HG03575 (cell line): Measurements from ENCODE around the gene MYH11.

Experiments used
- ATAC-seq: cut with Tn5 transposase; IDR thresholded peaks from one replicate; pipeline ENCODE4 v1.9.1; 2021; ENCODE audit not compliant: unreplicated experiment, insufficient number of reproducible peaks, low FRiP score; ENCODE audit errors: extremely low read depth

MYH11 gene

DNA sequence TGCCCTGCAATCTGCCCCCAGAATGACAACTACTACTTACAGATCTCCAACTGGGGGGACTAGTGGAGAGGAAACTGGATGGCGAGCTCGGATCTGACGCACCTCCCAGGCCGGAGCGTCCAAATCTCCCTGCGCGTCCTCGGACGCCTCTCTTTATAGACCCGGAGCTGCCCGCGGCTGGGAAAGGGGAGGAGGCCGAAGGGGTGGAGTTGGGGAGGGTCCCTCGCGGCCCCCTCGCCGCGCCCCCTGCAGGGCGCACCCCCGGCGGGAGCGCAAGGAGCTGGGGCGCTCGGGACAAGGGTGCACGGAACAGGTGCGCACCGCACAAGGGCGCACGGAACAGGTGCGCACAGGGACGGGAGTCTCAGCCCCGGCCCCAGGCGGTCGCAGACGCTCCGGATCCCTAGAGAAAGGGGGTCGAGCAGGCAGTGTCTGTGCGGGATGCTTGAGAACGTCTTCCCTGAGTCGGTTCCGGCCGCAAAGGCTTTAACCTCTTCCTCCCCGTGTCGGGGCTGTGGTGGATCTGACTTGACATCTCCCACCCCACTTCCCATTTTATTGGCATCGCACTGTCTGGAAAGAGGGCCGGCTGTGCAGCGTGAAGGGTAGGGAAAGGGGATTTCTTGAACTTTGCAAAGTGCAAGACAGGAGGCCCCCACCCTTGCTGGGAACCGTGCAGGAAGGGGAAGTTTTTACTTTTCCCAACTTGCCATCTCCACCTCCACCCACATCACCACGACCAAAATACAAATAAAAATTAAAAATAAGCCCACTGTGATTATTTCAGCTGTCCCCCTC lies at the start of gene MYH11:
Gene MYH11, minus strand, starts transcription at position 128 of the 798 bp plus-strand sequence. CDS start 18,776 bp downstream, outside the sequence.
- ATAC-seq = no peak

DNA sequence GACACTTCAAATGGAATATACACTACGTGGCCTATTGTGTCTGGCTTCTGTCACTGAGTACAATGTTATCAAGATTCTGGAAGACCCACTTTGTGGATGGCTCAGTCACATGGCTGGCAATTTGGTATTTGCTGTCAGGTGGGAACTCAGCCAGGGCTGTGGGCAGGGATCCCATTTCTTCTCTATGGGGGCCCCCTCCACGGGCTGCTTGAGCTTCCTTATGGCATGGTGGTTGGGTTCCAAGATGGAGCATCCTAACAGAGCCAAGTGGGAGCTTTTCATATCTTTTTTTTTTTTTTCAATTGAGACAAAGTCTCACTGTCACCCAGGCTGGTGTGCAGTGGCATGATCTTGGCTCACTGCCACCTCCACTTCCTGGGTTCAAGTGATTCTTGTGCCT lies 49.6 kb upstream of the MYH11 start:
- no peak for ATAC-seq

DNA sequence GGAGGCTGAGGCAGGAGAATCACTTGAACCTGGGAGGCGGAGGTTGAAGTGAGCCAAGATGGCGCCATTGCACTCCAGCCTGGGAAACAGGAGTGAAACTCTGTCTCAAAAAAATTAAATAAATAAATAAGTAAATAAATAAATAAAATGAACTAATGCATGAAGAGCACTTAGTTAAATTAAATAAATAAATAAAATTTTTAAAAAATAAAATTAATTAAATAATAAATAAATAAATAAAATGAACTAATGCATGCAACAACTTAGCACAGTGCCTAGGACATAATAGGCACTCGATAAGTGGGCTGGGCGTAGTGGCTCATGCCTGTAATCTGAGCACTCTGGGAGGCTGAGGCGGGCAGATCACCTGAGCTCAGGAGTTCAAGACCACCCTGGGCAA lies 47.1 kb upstream of the MYH11 start:
- ATAC-seq = no peak

DNA sequence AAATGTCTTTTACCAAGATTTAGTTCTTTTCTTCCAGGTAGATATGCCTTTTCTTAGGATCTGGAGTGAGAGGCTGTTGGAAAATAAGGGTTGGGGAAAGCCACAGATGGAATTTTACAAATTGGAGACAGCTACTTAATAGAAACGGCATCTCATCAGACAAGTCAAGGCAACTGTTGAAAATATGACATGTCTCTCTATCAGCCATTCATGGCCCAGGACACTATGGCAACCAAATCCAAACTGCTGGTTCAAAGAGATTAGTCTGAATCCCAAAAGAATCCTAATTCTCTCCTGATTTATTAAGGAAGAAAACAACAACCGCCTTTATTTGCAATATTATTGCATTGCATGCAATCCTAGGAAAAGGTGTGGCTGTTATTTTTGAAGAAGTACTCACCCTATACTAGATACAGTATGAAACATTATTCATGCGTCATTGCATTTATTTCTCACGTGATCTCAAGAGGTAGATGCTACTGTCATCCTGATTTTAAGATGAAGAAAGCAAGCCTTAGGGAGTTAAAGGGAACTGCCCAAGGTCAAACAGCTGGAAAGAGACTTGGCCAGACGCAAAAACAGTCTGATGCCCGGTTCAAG lies 44.2 kb upstream of the MYH11 start:
- no peak for ATAC-seq

DNA sequence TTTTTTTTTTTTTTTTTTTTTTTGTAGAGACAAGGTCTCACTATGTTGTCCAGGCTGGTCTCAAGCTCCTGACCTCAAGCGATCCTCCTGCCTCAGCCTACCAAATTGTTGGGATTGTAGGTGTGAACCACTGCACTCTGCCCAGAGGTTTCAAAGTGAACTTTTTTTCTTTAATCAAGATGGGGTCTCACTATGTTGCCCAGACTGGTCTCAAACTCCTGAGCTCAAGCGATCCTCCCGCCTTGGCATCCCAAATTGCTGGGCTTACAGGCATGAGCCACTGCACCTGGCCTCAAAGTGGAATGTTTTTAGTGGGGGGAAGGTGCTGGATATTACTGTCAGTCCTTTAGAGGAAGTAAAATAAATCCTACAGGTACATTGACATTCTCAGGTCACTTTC lies 43.5 kb upstream of the MYH11 start:
- ATAC-seq = no peak

DNA sequence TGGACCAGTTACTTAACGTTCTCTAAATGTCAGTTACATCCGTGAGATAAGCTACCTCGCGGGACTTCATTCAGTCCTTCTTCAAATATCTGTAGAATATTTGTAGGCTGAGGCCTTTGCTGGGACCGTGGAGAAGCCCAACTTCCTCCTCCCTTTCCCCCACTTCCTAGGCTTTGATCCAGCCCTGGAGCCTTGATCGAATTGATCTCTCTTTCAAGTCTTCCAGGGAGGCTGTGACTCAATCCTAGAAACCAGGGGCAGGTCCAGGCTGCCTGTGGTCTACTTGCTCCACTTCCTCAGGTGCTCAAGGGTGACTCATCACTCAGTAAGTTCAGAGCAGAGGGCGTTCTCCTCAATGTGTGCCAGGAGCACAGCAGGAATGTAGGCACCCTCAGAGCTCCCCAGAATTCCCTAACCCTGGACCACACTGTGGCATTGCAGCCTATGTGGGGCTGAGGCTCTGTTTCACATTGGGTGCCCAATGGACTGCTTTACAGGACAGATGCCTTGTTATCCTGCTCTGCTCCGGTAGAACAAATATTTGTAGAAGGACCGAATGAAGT lies 42.8 kb upstream of the MYH11 start:
- no peak for ATAC-seq

DNA sequence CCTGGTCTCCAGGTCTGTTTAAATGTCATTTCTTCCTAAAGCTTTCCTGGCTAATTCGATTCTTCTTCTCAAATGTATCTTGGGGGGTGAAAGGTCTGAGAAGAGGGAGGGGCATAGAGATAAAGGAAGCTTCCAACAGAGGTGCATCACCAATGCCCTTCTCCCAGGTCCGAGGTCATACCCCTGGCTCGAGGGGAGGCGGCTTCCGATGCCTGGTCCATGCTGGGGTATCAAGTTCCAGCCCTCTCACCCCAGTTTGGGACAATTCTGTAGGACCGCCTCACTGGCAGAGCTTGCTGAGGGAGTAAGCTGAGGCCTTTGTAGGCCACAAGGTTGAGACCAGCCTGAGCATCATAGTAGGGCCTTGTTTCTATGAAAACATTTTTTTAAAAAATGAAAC lies 41.8 kb upstream of the MYH11 start:
- ATAC-seq = no peak

DNA sequence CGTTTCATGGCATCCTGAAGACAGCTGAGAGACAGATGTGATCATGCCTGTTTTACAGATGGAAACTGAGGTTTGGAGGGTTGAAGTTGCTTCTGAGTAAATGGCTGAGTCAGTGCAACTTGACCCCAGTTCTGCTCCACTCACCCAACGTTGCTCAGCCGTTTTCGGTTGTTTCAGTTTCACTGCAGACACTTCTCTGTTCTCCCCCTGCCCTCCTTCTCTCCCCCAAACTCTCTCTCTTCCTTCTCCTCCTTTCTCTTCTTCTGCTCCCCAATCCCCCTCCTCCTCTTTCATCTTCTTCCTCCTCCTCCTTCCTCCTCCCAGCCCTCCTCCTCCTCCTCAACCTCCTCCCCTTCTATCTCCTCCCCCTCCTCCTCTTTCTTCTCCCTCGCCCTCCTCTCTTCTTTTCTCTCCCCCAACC lies 41.0 kb upstream of the MYH11 start:
- ATAC-seq = no peak

DNA sequence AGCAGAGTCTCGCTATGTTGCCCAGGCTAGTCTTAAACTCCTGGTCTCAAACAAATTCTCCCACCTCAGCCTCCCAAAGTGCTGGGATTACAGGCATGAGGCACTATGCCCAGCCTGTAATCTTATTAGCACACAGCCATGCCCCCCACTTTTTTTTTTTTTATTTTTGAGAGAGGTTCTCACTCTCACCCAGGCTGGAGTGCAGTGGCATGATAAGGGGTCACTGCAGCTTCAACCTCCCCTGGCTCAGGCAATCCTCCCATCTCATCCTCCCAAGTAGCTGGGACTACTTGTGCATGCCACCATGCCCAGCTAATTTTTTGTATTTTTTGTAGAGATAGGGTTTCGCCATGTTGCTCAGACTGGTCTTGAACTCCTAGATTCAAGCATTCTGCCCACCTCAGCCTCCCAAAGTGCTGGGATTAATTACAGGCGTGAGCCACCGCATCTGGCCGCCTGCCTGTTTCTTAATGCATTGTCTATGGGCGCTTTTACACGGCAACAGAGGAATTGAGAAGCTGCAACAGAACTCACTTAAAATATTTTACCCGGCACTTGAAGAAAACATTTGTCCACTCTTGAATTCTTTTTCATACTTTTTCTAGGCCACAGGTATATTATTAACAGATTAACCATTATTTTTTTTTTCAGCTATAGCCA lies 40.4 kb upstream of the MYH11 start:
- no peak for ATAC-seq

DNA sequence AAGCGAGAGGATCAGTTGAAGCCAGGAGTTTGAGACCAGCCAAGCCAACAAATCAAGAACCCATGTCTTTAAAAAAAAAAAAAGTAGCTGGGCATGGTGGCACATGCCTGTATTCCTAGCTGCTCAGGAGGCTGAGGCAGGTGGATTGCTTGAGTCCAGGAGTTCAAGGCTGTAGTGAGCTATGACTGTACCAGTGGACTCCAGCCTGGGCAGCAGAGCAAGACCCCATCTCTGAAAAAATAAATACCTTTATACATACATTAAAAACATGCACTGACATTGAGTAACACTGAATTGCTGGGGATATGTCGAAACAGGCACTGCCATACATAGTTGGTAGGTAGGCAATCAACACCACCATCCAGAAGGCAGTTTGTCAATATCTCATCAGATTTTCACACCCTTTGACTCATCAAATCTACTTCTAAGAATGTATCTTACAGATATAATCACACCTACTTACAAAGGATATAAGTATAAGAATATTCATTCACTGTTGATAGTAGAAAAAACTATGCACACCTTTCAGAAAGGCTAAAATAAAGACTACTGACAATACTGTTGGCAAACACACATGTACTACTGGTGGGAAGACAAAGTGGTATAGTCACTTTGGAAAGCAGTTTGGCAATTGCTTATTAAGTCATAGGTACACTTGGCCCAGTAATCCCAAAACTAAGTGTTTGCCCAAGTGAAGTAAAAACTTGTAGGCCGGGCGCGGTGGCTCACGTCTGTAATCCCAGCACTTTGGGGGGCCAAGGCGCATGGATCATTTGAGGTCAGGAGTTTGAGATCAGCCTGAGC lies 37.9 kb upstream of the MYH11 start:
- no peak for ATAC-seq

DNA sequence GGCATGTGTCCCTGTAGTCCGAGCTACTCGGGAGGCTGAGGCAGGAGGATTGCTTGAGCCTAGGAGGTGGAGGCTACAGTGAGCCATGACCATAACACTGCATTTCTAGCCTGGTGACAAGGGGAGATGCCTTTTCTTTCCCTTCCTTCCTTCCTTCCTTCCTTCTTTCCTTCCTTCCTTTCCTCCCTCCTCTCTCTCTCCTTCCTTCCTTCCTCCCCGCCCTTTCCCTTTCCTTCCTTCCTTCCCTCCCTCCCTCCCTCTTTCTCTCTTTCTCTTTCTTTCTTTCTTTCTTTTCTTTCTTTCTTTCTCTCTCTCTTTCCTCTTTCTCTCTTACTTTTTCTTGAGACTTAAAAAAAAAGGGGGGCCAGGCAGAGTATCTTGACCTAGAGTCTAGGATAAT lies 34.7 kb upstream of the MYH11 start:
- no peak for ATAC-seq

DNA sequence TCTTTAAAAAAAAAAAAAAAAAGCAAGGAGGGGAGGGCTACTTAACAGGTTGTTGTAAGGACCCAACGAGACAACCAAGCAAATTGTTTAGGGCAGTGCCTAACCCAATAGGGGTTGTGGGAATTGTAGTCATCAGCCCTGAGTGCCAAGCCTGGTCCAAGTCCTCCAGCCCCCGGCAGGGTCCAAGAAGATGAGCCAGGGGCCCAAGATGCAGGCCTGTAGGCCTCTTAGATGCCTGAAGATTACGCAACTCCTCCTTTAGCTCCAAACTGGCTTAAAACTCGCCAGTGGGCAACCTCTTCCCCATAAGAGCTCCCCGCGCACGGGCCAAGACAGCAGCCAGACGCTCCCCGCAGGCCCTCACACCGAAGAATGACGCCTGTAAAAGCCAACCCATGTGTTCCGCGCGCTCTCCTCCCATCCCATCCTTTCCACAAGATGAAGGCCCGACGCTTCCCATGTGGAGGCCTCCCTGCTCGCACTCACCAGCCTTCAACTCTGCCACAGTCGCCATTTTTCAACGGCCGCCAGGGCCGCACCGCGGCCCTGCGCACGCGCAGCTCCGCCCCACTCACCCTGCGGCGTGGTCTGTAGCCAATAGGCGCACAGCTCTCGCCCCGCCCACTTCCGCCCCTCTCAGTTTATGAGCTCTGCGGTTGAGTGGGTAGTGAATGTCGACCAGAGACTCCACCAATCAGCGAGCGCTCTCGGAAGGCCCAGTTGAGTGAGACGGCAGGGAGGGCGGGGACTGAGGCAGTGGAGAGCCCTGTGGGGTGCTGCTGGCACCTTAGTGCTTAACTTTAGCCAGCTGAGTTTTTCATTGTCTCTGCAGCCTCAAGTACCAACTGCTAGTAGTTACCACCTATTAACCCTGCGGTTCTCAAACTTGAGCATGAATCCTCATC lies 31.5 kb upstream of the MYH11 start, which contains the start of gene CEP20:
Gene CEP20, minus strand, starts transcription at position 532 of the 905 bp plus-strand sequence. Its CDS starts 18 bp downstream, at position 514.
- ATAC-seq = peak; percentile 63

DNA sequence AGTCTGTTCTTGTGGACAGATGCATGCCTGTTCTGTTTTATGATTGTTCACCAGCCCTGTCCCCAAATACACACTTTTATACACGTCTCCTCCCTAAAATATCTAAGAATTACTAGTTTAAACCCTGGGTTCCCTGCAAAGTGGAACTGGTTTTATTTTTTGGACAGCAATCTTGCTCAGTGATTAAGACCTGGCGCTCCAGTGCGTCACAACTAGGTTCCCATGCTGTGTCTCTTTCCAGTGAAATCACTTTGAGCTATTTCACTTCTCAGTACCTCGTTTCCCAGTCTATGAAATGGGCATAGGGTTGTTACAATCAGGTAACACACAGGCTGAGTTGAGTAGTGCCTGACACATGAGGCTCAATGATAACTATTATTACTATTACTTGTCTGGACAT lies 30.5 kb upstream of the MYH11 start:
- ATAC-seq = no peak

DNA sequence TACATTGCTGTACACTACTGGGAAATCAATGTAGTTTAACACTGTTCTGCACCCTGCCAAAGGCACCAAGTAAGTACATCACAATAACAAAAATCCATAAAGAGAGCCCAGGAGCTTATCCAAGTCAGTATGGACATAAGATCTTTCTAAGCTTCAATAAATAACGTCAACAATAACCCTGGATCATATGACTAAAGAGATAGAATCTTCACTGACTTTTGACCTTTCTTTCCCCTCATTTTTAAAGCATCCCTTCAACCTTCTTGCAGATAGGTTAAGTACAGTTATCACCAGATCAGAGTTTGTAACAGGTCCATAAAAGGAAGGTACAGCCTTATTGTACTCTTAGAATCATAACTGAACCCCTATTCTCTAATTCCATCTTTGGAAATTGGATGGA lies 29.2 kb upstream of the MYH11 start:
- no peak for ATAC-seq

DNA sequence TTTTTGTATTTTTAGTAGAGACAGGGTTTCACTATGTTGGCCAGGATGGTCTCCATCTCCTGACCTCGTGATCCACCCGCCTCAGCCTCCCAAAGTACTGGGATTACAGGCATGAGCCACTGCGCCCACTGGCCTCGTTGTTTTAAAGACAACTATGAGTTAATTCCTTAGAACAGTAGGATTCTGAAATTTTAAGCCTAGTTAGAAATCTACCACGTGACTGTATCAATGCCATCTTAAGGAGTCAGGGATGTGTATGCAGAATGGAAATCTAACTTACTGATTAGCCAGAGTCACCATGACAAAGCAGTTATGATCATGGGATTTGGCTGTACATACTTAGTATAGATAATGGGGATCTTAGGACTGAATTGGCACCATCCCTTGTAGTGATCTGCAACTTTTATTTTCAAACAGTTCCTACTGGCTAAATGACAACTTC lies 28.8 kb upstream of the MYH11 start:
- ATAC-seq = no peak

DNA sequence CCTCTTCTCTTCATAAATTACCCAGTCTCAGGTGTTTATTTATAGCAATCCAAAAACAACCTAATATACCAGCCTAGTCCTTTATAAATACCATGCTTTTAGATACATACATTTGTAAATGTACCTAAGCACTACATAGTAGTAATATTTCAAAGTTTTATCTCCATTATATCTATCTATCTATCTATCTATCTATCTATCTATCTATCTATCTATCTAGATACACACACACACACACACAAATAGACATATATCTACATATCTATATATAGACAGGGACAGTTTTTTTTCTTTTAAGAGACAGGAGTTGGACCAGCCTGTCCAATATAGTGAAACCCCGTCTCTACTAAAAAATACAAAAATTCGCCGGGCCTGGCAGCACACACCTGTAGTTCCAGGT lies 25.7 kb upstream of the MYH11 start:
- ATAC-seq = no peak

DNA sequence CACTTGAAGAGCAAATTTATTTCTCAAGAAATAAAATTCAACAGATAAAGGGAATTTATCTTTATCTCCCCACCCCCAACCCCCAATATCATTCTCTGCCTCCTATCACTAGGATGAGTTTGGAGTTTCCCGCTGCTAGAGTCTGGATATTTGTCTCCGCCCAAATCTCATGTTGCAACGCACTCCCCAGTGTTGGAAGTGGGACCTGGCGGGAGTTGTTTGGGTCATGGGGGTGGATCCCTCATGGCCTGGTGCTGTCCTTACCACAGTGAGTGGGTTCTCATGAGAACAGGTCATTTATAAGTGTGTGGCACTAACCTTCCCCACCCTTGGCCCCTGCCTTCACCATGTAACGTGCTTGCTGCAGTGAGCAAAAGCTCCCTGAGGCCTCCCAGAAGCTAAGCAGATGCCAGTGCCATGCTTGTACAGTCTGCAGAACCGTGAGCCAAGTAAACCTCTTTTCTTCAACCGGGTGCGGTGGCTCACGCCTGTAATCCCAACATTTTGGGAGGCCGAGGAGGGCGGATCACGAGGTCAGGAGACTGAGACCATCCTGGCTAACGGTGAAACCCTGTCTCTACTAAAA lies 25.1 kb upstream of the MYH11 start:
- ATAC-seq = no peak
